GM12864 (cell line): ENCODE measurements around the gene GLYR1.

Experiments used
- DNase-seq: peaks from one replicate; pipeline ENCODE4 v3.0.0-alpha.2; 2011; ENCODE audit warnings: low read depth
- H3K4me3 ChIP-seq: 2 replicates; pipeline ENCODE4 v1.5.1; 2011; ENCODE audit warnings: mild to moderate bottlenecking, low read depth, low read length, control low read depth
- TF ChIP-seq, protein P1 (sequence below): IDR thresholded peaks from 2 replicates; pipeline ENCODE4 v1.5.1; 2011; ENCODE audit warnings: low read depth, mild to moderate bottlenecking, moderate library complexity, low read length, control low read depth, inconsistent platforms; ENCODE audit errors: missing control alignments

Gene GLYR1

DNA sequence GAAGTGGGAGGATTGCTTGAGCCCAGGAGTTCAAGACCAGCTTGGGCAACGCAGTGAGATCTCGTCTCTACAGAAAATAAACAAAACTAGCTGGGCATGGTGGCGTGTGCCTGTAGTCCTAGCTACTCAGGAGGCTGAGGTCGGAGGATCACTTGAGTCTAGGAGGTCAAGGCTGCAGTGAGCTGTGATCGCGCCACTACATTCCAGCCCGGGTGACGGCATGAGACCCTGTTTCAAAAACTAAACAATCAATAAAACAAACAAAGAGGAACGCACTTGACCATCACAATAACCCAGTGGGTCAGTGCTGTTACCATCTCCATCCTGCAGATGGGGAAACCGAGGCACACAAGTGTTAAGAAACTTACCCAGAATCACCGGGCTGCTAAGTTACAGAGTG is 93.9 kb downstream of the GLYR1 start:
- TF ChIP-seq, protein P1, sequence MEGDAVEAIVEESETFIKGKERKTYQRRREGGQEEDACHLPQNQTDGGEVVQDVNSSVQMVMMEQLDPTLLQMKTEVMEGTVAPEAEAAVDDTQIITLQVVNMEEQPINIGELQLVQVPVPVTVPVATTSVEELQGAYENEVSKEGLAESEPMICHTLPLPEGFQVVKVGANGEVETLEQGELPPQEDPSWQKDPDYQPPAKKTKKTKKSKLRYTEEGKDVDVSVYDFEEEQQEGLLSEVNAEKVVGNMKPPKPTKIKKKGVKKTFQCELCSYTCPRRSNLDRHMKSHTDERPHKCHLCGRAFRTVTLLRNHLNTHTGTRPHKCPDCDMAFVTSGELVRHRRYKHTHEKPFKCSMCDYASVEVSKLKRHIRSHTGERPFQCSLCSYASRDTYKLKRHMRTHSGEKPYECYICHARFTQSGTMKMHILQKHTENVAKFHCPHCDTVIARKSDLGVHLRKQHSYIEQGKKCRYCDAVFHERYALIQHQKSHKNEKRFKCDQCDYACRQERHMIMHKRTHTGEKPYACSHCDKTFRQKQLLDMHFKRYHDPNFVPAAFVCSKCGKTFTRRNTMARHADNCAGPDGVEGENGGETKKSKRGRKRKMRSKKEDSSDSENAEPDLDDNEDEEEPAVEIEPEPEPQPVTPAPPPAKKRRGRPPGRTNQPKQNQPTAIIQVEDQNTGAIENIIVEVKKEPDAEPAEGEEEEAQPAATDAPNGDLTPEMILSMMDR = no peak
- H3K4me3 ChIP-seq = no peak overlapping the region
- no peak for DNase-seq
